ENCODE data around the gene SEMA4D. TPM values are rescaled to one million over a fixed set of nuclear protein-coding genes. Genes with fewer than 3 reads are reported as not detected.

The SEMA4D gene
- total RNA-seq, 1 donor from 2014 or later, result 46.2 TPM

- H3K4me3 ChIP-seq, result no peak overlapping the region
- ATAC-seq, result no peak
These were observed 90.8 kb downstream of the SEMA4D start for GRCh38 chr9:89407070-89407469.

GRCh38 chr9:89405826-89406225, 92.1 kb downstream of the SEMA4D start:
- no peak for TF ChIP-seq CTCF (IDR thresholded peaks at IDR 0.05)
- H3K27me3 ChIP-seq, result no peaks in the 10 kb centered on the region
- DNase-seq (no peak), ATAC-seq (peak; percentile 66)
- H3K9me3 ChIP-seq, result no peaks in the 10 kb centered on the region
- intact Hi-C loops (cut with DNase I), result no loop called here
- H3K4me3 ChIP-seq, result peak overlapping the region; percentile 28
- peaks cover 2% of the 10 kb centered on the region for H3K4me1 ChIP-seq
- peak overlapping the region; percentile 37 for H3K27ac ChIP-seq
- peaks cover 21% of the 10 kb centered on the region for H3K36me3 ChIP-seq

More at GRCh38 chr9:89407070-89407469, 90.8 kb downstream of the SEMA4D start:
- Histone ChIP-seq H3K36me3 (peaks cover 12% of the 10 kb centered on the region), H3K27me3 (no peaks in the 10 kb centered on the region), H3K9me3 (no peaks in the 10 kb centered on the region), H3K4me1 (no peaks in the 10 kb centered on the region), H3K27ac (no peak overlapping the region)
- intact Hi-C loops (cut with DNase I), result no loop called here
- TF ChIP-seq CTCF (IDR thresholded peaks at IDR 0.05), result no peak
- no peak for DNase-seq

DNA sequence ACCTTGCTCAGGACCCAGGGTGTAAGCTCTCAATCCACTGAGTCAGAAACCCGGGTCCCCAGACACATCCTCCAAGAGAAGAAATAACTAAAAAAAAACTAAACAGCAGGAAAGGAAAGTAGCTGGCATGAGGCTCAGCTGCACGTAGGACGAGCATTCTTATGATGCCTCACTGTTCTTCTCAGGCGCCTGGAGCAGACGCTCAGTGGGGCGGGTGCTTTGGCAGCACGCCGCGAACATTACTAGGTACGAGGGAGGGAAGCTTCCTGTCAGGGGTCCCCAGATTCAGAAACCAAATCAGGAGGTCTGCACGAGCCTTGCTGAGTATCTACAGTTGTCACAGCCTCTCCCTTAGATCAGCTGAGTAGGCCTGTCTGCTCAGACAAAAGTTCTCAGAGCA, 93.8 kb downstream of the SEMA4D start:
- no peak overlapping the region for H3K4me3 ChIP-seq
- intact Hi-C loops (cut with DNase I), result no loop called here
- ATAC-seq (no peak), DNase-seq (no peak)
- H3K27ac ChIP-seq, result no peak overlapping the region
- peaks cover 3% of the 10 kb centered on the region for H3K4me1 ChIP-seq
- peaks cover 21% of the 10 kb centered on the region for H3K36me3 ChIP-seq
- no peaks in the 10 kb centered on the region for H3K9me3 ChIP-seq
- no peak for TF ChIP-seq CTCF (IDR thresholded peaks at IDR 0.05)
- H3K27me3 ChIP-seq, result no peaks in the 10 kb centered on the region

DNA sequence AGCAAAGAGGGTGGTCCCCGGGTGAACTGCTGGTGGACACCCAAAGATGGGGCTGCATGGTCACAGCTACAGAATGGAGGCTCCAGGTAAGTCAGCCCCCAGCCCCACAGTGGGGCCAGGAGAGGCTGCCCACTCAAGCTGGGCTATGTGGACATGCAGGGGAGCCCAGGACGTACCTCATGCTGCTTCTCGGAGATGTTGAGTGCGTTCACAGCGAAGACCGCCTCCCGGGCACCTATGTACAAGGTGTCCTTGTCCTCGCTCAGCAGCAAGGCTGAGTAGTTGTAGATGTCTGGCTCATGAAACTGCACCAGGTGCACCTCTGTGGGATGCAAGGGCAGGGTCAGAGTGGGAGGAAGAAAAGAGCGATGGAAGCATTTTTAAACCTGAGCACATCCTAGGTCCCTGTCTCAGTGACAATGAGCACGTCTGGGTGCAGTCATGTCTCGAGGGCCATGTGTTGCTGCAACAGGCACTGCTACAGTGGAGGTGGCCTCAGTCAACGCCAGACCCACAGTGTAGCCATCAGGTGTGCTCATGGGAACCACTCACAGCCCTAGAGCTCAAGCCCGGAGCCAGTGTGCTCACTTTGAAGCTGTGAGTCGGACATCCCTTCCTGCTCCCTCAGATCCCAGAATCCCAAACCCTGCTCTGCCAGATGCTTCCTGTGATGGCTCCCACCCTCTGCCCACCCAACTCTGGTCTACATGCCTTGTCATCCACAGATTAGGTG, 95.1 kb downstream of the SEMA4D start:
- Histone ChIP-seq H3K27me3 (no peaks in the 10 kb centered on the region), H3K36me3 (peaks cover 26% of the 10 kb centered on the region), H3K4me3 (no peak overlapping the region), H3K27ac (no peak overlapping the region), H3K9me3 (no peaks in the 10 kb centered on the region), H3K4me1 (peaks cover 3% of the 10 kb centered on the region)
- DNase-seq (no peak), ATAC-seq (no peak)
- intact Hi-C loops (cut with DNase I), result no loop called here
- TF ChIP-seq CTCF (IDR thresholded peaks at IDR 0.05), result no peak

DNA sequence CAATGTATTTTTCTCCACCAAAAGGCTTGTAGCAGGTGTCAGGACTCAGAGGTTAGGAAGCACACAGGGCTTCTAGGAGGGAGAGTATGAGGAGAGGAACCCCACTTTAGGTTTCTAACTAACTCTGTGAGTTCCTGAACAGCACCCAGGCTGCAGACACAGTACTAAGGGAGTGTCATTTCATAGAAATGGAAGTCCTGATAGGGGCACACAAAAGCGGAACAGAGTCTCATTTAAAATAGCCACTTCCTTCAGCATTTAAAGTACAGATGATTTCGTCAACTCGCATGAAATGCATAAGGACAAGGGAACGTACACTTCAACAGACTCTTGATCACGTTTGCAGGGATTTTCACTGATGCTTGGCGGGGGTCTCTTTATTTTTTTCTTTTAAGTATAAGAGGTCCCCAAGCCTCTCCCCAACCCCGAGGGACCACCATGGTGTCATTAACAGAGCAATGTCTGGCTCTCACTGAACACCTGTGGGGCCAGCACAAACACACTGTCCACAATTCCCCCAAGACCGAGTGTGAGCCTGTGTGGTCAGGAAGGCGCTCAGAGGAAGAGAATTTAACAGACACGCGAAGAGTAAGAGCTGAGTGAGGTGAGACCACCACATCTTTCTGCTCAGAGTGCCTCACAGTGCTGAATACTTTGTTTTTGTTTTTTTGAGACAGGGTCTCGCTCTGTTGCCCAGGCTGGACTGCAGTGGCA, 97.4 kb downstream of the SEMA4D start:
- intact Hi-C loops (cut with DNase I), result no loop called here
- H3K27ac ChIP-seq, result peak overlapping the region; percentile 3
- no peak for TF ChIP-seq CTCF (IDR thresholded peaks at IDR 0.05)
- peaks cover 3% of the 10 kb centered on the region for H3K4me1 ChIP-seq
- H3K27me3 ChIP-seq, result no peaks in the 10 kb centered on the region
- H3K9me3 ChIP-seq, result no peaks in the 10 kb centered on the region
- H3K36me3 ChIP-seq, result peaks cover 43% of the 10 kb centered on the region
- no peak overlapping the region for H3K4me3 ChIP-seq
- no peak for DNase-seq
- ATAC-seq, result peak; percentile 85
